HepG2 (cell line): Measurements from ENCODE around the gene SCG2. TPM values are rescaled to one million over a fixed set of nuclear protein-coding genes. Genes with fewer than 3 reads are reported as not detected.

ENCODE experiments used
- ERF ChIP-seq: IDR thresholded peaks from 2 replicates; pipeline ENCODE4 v1.6.1; 2018; ENCODE audit warnings: missing biosample characterization, missing genetic modification reagents
- HDAC2 ChIP-seq: sonication (generic); formaldehyde crosslinking; IDR thresholded peaks from 2 replicates; pipeline ENCODE4 v1.4.0; 2020; ENCODE audit warnings: missing genetic modification reagents
- HNRNPL ChIP-seq: fragments of 200-400 bp; formaldehyde crosslinking; IDR thresholded peaks from 2 replicates; pipeline ENCODE4 v1.6.1; 2017; ENCODE audit warnings: mild to moderate bottlenecking, low read depth, low read length
- IRF2 ChIP-seq: IDR thresholded peaks from 2 replicates; pipeline ENCODE4 v1.6.1; 2018; ENCODE audit warnings: missing genetic modification reagents, missing compliant biosample characterization
- KLF16 ChIP-seq, 2 experiments: sonication (generic) in 1 of 2; formaldehyde crosslinking in 1 of 2; IDR thresholded peaks; 2 replicates each; pipeline versions ENCODE4 v1.6.1 to v1.8.0; 2016 to 2023; ENCODE audit warnings: missing genetic modification reagents in 2 of 2, missing compliant biosample characterization in 1 of 2
- MAF1 ChIP-seq: sonication (generic); formaldehyde crosslinking; IDR thresholded peaks from 2 replicates; pipeline ENCODE4 v1.5.0; 2020; ENCODE audit warnings: missing genetic modification reagents, borderline replicate concordance
- MEIS2 ChIP-seq: sonication (generic); formaldehyde crosslinking; IDR thresholded peaks from 2 replicates; pipeline ENCODE4 v1.9.0; 2021; ENCODE audit warnings: mild to moderate bottlenecking, missing genetic modification reagents
- MIER3 ChIP-seq: IDR thresholded peaks from 2 replicates; pipeline ENCODE4 v1.6.1; 2016; ENCODE audit warnings: missing compliant biosample characterization, borderline replicate concordance
- NFKBIZ ChIP-seq: IDR thresholded peaks from 2 replicates; pipeline ENCODE4 v1.6.1; 2018; ENCODE audit warnings: missing genetic modification reagents, missing compliant biosample characterization
- RBFOX2 ChIP-seq: fragments of 200-400 bp; formaldehyde crosslinking; IDR thresholded peaks from 2 replicates; pipeline ENCODE4 v1.6.1; 2017; ENCODE audit warnings: low read depth, mild to moderate bottlenecking, low read length
- RFXAP ChIP-seq: sonication (generic); formaldehyde crosslinking; IDR thresholded peaks from 2 replicates; pipeline ENCODE4 v1.4.0; 2020; ENCODE audit warnings: missing genetic modification reagents, borderline replicate concordance
- SMAD3 ChIP-seq: sonication (generic); formaldehyde crosslinking; IDR thresholded peaks from 2 replicates; pipeline ENCODE4 v1.4.0; 2020; ENCODE audit warnings: missing genetic modification reagents
- SNAPC5 ChIP-seq: sonication (generic); formaldehyde crosslinking; IDR thresholded peaks from 2 replicates; pipeline ENCODE4 v1.8.1; 2023; ENCODE audit warnings: mild to moderate bottlenecking, missing genetic modification reagents, borderline replicate concordance
- TBP ChIP-seq: sonication (generic); formaldehyde crosslinking; IDR thresholded peaks from 2 replicates; pipeline ENCODE4 v1.5.0; 2020; ENCODE audit warnings: missing genetic modification reagents
- ZNF441 ChIP-seq: sonication (generic); formaldehyde crosslinking; IDR thresholded peaks from 2 replicates; pipeline ENCODE4 v1.7.0; 2021; ENCODE audit warnings: missing genetic modification reagents, borderline replicate concordance
- ZNF557 ChIP-seq: sonication (generic); formaldehyde crosslinking; IDR thresholded peaks from 2 replicates; pipeline ENCODE4 v1.4.0; 2020; ENCODE audit warnings: missing genetic modification reagents
- ZSCAN20 ChIP-seq: sonication (generic); formaldehyde crosslinking; IDR thresholded peaks from 2 replicates; pipeline ENCODE4 v1.4.0; 2020; ENCODE audit warnings: missing genetic modification reagents, mild to moderate bottlenecking, borderline replicate concordance
- polyA plus RNA-seq, 8 experiments: library from polyadenylated mRNA; depleted of rRNA in 3 of 8; stranded (reverse) in 7 of 8; unstranded in 1 of 8; fragments of >200 nt; fragmentation: Illumina TruSeq in 4 of 8; extraction: Trizol in 4 of 8; gene quantifications; 2 replicates each; pipeline versions ENCODE4 v1.2.1 to v1.2.3, GENCODE V29; 2011 to 2016; ENCODE audit warnings: low read depth in 4 of 8, missing spikeins in 1 of 8, mixed read lengths in 1 of 8; ENCODE audit not compliant: insufficient read depth in 1 of 8
- total RNA-seq, 5 experiments: library from RNA; depleted of rRNA; stranded (reverse); fragments of >200 nt; fragmentation: Illumina TruSeq; extraction: Trizol; gene quantifications; 2 replicates each; pipeline ENCODE4 v1.2.3, GENCODE V29; 2016; ENCODE audit warnings: low read depth in 1 of 5
- TF ChIP-seq, protein P1 (sequence below): IDR thresholded peaks from 2 replicates; pipeline ENCODE4 v1.6.1; 2018; ENCODE audit warnings: missing genetic modification reagents
- TF ChIP-seq, protein P2 (sequence below): IDR thresholded peaks from 2 replicates; pipeline ENCODE4 v1.4.0; 2020; ENCODE audit warnings: mild to moderate bottlenecking, missing genetic modification reagents
- TF ChIP-seq, protein P3 (sequence below): sonication (generic); formaldehyde crosslinking; IDR thresholded peaks from 2 replicates; pipeline ENCODE4 v1.4.0; 2020; ENCODE audit warnings: missing genetic modification reagents
- TF ChIP-seq, protein P4 (sequence below): IDR thresholded peaks from 2 replicates; pipeline ENCODE4 v1.6.1; 2016; ENCODE audit warnings: mild to moderate bottlenecking, missing biosample characterization, missing genetic modification reagents
- TF ChIP-seq, protein P5 (sequence below): sonication (generic); formaldehyde crosslinking; IDR thresholded peaks from 2 replicates; pipeline ENCODE4 v1.8.1; 2023; ENCODE audit warnings: missing genetic modification reagents, mild to moderate bottlenecking, borderline replicate concordance
- TF ChIP-seq, protein P6 (sequence below): IDR thresholded peaks from 2 replicates; pipeline ENCODE4 v1.6.1; 2016; ENCODE audit warnings: missing compliant biosample characterization, missing genetic modification reagents, borderline replicate concordance

SCG2 gene
- total and polyA plus RNA-seq, 2 of the 13 experiments (the other 11 are each of a cell fraction or from before 2014, with no cell fraction given): not detected

DNA sequence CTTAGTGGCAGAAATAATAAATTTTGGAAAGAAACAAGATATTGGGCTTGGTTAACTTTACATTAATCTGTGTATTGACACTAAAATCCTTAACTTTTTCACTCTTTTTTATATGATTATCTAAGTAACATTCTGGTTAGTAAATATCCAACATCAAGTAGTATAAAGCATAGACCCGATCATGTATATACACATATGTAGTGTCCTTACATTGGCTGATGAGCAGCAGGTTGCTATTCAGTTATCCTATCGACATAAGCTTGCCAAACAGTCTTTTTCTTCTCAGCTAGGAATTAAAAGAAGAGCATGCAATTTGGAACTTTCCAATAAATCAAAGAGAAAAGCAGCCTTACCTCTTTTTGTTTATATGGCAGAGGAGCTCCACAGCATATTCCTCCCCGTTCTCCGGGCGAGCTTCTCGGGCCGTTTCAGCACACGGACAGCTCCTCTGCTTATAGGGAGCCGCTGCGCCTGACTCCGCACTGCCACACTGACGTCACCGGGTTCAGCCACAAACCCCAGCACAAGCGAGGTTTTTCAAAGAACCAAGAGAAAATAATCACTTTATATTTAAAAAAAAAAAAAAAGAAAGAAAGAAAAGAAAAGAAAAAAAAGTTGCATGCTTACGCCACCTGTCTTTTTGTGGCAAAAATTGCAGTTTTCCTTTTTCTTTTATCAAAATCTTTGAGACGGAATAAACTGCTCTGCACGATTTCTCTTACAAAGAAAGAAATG is at the start of gene SCG2 (continued):
- TF ChIP-seq, protein P1, sequence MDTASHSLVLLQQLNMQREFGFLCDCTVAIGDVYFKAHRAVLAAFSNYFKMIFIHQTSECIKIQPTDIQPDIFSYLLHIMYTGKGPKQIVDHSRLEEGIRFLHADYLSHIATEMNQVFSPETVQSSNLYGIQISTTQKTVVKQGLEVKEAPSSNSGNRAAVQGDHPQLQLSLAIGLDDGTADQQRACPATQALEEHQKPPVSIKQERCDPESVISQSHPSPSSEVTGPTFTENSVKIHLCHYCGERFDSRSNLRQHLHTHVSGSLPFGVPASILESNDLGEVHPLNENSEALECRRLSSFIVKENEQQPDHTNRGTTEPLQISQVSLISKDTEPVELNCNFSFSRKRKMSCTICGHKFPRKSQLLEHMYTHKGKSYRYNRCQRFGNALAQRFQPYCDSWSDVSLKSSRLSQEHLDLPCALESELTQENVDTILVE: no peak
- TF ChIP-seq MAF1 (CRISPR knock-in tag) (no peak), ERF (CRISPR knock-in tag) (peak; percentile 79; the same call in 1 of the 2 replicates), ZNF557 (CRISPR knock-in tag) (0 out of 2 replicates have a peak, but pooled peaks have one; percentile 34), MEIS2 (CRISPR knock-in tag) (0 out of 2 replicates have a peak, but pooled peaks have one; percentile 34), MIER3 (CRISPR knock-in tag) (no peak; the same call in 1 of the 2 replicates), RBFOX2 (no peak), TBP (no peak), KLF16 (CRISPR knock-in tag; IDR thresholded peaks at IDR 0.05) (peak in 1 of 2 experiments; percentile 71; a peak in 2 of 4 replicates), HDAC2 (CRISPR knock-in tag) (peak; percentile 59; the same call in 1 of the 2 replicates), ZNF441 (peak; percentile 82), ZSCAN20 (CRISPR knock-in tag) (no peak), HNRNPL (no peak), NFKBIZ (CRISPR knock-in tag) (no peak), IRF2 (CRISPR knock-in tag) (0 out of 2 replicates have a peak, but pooled peaks have one; percentile 36), RFXAP (CRISPR knock-in tag) (0 out of 2 replicates have a peak, but pooled peaks have one; percentile 46), SMAD3 (CRISPR knock-in tag) (0 out of 2 replicates have a peak, but pooled peaks have one; percentile 56), SNAPC5 (CRISPR knock-in tag) (no peak)
- TF ChIP-seq, protein P2, sequence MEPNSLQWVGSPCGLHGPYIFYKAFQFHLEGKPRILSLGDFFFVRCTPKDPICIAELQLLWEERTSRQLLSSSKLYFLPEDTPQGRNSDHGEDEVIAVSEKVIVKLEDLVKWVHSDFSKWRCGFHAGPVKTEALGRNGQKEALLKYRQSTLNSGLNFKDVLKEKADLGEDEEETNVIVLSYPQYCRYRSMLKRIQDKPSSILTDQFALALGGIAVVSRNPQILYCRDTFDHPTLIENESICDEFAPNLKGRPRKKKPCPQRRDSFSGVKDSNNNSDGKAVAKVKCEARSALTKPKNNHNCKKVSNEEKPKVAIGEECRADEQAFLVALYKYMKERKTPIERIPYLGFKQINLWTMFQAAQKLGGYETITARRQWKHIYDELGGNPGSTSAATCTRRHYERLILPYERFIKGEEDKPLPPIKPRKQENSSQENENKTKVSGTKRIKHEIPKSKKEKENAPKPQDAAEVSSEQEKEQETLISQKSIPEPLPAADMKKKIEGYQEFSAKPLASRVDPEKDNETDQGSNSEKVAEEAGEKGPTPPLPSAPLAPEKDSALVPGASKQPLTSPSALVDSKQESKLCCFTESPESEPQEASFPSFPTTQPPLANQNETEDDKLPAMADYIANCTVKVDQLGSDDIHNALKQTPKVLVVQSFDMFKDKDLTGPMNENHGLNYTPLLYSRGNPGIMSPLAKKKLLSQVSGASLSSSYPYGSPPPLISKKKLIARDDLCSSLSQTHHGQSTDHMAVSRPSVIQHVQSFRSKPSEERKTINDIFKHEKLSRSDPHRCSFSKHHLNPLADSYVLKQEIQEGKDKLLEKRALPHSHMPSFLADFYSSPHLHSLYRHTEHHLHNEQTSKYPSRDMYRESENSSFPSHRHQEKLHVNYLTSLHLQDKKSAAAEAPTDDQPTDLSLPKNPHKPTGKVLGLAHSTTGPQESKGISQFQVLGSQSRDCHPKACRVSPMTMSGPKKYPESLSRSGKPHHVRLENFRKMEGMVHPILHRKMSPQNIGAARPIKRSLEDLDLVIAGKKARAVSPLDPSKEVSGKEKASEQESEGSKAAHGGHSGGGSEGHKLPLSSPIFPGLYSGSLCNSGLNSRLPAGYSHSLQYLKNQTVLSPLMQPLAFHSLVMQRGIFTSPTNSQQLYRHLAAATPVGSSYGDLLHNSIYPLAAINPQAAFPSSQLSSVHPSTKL (CRISPR knock-in tag): peak; percentile 56
- TF ChIP-seq, protein P3, sequence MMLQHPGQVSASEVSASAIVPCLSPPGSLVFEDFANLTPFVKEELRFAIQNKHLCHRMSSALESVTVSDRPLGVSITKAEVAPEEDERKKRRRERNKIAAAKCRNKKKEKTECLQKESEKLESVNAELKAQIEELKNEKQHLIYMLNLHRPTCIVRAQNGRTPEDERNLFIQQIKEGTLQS (CRISPR knock-in tag): peak; percentile 76
- TF ChIP-seq, protein P4, sequence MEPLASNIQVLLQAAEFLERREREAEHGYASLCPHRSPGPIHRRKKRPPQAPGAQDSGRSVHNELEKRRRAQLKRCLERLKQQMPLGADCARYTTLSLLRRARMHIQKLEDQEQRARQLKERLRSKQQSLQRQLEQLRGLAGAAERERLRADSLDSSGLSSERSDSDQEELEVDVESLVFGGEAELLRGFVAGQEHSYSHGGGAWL (CRISPR knock-in tag): peak; percentile 63; the same call in 1 of the 2 replicates
- TF ChIP-seq, protein P5, sequence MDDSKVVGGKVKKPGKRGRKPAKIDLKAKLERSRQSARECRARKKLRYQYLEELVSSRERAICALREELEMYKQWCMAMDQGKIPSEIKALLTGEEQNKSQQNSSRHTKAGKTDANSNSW: no peak
- TF ChIP-seq, protein P6, sequence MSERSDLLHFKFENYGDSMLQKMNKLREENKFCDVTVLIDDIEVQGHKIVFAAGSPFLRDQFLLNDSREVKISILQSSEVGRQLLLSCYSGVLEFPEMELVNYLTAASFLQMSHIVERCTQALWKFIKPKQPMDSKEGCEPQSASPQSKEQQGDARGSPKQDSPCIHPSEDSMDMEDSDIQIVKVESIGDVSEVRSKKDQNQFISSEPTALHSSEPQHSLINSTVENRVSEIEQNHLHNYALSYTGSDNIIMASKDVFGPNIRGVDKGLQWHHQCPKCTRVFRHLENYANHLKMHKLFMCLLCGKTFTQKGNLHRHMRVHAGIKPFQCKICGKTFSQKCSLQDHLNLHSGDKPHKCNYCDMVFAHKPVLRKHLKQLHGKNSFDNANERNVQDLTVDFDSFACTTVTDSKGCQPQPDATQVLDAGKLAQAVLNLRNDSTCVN (CRISPR knock-in tag): peak; percentile 65; the same call in 1 of the 2 replicates
